D721Med (cell line): ENCODE data around the gene CEP83.

Experiments
- DNase-seq: peaks from one replicate; pipeline ENCODE4 v3.0.0; 2011; ENCODE audit warnings: low spot score; ENCODE audit not compliant: insufficient read length
- FAIRE-seq: peaks from 2 replicates; lab custom pipeline; 2011; peaks lifted over from hg19 to GRCh38; lab: Jason Lieb, UNC
- TF ChIP-seq, protein P1 (sequence below): IDR thresholded peaks from 2 replicates; pipeline ENCODE4 v1.5.1; 2012; ENCODE audit warnings: mild to moderate bottlenecking, control low read depth; ENCODE audit not compliant: insufficient read depth; ENCODE audit errors: missing control alignments

CEP83 gene

DNA sequence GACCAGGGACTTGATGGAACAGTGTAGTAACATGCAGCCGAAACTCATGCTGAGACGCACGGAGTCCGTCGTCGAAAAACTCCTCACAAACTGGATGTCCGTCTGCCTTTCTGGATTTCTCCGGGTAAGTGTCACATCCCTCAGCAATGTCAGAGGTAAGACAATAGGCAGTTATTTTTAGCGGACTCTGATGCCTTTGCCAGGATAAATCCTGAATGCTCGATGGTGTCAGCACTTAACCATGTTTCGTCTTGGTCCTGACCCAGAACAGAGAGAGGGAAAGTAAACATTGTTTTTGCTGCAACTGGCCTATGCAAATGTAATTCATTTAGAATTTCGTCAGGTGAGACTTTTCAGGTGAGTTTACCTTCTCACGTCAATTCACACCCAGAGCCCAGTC is 198.9 kb downstream of the CEP83 start:
- DNase-seq (no peak), FAIRE-seq (no peak)
- TF ChIP-seq, protein P1, sequence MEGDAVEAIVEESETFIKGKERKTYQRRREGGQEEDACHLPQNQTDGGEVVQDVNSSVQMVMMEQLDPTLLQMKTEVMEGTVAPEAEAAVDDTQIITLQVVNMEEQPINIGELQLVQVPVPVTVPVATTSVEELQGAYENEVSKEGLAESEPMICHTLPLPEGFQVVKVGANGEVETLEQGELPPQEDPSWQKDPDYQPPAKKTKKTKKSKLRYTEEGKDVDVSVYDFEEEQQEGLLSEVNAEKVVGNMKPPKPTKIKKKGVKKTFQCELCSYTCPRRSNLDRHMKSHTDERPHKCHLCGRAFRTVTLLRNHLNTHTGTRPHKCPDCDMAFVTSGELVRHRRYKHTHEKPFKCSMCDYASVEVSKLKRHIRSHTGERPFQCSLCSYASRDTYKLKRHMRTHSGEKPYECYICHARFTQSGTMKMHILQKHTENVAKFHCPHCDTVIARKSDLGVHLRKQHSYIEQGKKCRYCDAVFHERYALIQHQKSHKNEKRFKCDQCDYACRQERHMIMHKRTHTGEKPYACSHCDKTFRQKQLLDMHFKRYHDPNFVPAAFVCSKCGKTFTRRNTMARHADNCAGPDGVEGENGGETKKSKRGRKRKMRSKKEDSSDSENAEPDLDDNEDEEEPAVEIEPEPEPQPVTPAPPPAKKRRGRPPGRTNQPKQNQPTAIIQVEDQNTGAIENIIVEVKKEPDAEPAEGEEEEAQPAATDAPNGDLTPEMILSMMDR, result no peak

DNA sequence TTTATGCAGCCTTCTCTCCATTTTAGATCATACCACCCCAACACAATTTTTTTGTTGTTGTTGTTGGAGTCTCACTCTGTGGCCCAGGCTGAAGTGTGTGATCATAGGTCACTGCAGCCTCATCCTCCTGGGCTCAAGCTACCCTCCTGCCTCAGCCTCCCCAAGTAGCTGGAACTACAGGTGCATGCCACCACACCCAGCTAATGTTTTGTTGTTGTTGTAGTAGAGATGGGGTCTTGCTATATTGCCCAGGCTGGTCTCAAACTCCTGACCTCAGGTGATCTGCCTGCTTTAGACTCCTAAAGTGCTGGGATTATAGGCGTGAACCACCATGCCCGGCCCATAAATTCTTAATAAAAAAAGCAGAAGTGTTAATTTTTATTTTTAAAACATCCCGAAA is 199.7 kb downstream of the CEP83 start:
- TF ChIP-seq, protein P1, result no peak
- DNase-seq (no peak), FAIRE-seq (no peak)

DNA sequence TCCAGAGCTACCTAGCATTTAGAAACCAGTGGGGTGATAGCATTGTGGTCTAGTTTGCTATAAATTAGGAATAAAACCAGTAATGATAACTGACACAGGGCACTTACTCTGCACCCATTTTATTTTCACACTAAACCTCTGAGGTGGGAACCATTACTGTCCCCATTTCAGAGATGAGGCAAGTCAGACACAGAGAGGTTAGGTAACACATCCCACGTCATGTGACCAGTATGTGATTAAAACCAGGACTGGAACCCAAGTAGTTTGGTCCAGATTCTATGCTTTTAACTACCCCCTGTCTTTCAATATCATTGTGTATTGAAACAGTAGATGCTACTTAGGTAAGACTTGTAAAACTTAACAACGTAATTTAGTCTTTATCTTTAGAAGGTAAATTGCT is 201.1 kb downstream of the CEP83 start:
- DNase-seq, result no peak
- no peak for FAIRE-seq
- TF ChIP-seq, protein P1, result no peak
